ENCODE data around the gene CCNYL1.
A peak's percentile ranks its signal among the peaks of the same experiment; 100 is the strongest.

CCNYL1 gene

GRCh38 chr2:207767461-207768167 lies 56.2 kb downstream of the CCNYL1 start:
- no peak for DNase-seq

GRCh38 chr2:207768168-207768865 lies 56.9 kb downstream of the CCNYL1 start:
- DNase-seq: no peak

GRCh38 chr2:207768866-207769596 lies 57.6 kb downstream of the CCNYL1 start:
- DNase-seq: peak; percentile 8

GRCh38 chr2:207770602-207771404 lies 59.4 kb downstream of the CCNYL1 start:
- no peak for DNase-seq

DNA sequence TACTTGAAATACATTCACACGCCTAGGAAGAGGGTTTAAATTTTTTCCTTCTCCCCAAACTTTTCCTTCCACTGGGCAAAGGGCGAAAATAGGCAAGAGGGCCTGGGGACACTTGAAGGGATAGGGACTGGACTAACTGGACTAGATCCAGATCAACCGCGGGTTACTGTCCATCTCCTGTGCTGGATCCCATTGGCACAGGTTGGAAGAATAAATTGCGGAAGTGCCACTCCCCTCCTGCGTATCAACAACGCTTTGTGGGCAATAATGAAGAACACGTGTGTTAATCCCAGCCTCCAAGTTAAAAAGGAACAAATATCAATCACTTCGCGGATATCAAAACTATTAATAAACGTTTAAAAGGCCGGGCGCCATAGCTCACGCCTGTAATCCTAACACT lies 60.0 kb downstream of the CCNYL1 start:
- DNase-seq: no peak

- DNase-seq: no peak
These were observed 60.8 kb downstream of the CCNYL1 start for GRCh38 chr2:207772081-207772843.

- DNase-seq: no peak
These were observed 61.4 kb downstream of the CCNYL1 start for GRCh38 chr2:207772844-207773205.

GRCh38 chr2:207775473-207775872 lies 64.0 kb downstream of the CCNYL1 start:
- no peak for DNase-seq

- no peak for DNase-seq
These were observed 65.7 kb downstream of the CCNYL1 start for GRCh38 chr2:207777124-207777523.

GRCh38 chr2:207778298-207778882 lies 67.0 kb downstream of the CCNYL1 start:
- DNase-seq: no peak

- no peak for DNase-seq
These were observed 68.1 kb downstream of the CCNYL1 start for GRCh38 chr2:207779523-207779922.

DNA sequence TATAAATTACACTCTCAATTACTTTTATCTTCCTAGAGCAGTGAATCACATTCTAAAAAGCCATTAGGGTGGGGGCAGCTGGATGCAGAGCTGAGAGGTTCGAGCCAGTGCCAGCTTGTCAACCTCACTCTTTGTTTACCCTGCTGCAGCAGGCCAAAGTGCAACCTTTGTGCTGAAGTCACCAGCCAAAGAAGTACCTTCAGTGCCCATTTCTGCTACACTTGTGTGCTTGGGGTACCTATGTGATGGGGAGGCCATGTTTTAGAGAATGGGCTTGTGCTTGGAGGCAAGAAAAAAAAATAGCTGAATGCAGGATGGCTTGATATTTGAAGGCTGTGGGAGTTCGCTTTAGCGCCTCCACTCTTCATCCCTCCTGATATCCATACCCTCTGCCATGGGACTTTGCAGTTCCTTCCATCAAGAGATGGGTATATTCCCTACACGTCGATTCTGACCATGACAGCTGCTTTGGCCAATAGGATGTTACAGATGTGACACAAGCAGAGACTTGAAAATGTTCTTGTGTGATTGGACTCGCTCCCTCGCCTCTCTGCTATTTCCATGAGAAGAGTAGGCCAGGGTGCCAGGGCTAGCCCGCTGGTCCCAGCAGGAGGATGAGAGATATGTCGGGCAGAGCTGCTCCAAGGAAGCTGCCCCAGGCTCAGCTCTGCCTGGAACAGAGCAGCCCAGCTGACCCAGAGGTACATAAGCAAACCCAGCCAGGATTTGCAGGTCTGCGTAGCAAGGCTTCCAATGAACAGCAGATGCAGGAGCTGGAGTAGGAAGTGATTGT lies 71.0 kb downstream of the CCNYL1 start:
- DNase-seq: no peak

- DNase-seq: no peak
These were observed 72.1 kb downstream of the CCNYL1 start for GRCh38 chr2:207783514-207783913.

- DNase-seq: no peak
These were observed 73.5 kb downstream of the CCNYL1 start for GRCh38 chr2:207784898-207785297.

- no peak for DNase-seq
These were observed 75.6 kb downstream of the CCNYL1 start for GRCh38 chr2:207787017-207787416.

- DNase-seq: no peak
These were observed 76.4 kb downstream of the CCNYL1 start for GRCh38 chr2:207787800-207788199.

GRCh38 chr2:207790898-207791297 lies 79.5 kb downstream of the CCNYL1 start:
- DNase-seq: no peak

GRCh38 chr2:207791579-207792243 lies 80.3 kb downstream of the CCNYL1 start:
- no peak for DNase-seq

DNA sequence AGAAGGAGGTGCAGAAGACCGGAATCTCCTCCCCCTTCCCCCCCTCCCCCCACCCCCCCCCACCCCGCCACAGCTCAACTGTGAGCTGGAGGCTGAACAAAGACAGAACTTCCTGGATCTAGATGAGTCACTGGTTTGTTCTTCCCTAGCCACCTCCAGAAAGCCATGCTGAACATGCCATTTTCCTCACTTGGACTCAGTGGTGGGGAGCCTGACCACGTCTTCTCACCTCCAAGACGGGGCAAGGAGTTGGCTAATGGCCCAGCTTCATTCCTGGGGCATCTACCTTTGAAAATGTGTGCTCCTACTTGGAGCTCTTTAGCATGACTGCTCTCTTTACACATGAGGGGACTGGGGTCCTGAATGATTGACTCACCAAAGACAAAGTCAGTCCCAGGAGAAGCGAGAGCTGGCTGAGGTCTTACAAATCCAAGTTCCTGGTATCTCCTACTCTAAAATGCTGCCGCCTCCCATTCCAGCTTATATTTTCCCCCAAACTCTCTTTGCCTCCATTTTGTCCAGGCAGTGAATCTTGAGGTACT lies 80.9 kb downstream of the CCNYL1 start:
- DNase-seq: peak; percentile 36

All from NCI-H226 (cell line).